Measurements from ENCODE around the gene BACH1.
A peak's percentile ranks its signal among the peaks of the same experiment; 100 is the strongest.
"Not testable (repeated sequence)": the region's sequence is repeated elsewhere in the genome, so short reads cannot be mapped to it uniquely, and the experiment has no call there.

The BACH1 gene

GRCh38 chr21:29298348-29299045, at the start of gene BACH1:
BACH1 (plus strand) TSS chr21:29298922; CDS start chr21:29321281, 22,359 bp downstream.
- FAIRE-seq: no peak
- peak; percentile 96 for TF ChIP-seq POLR2A (IDR thresholded peaks at IDR 0.05; ENCODE audit: low read depth, low read length)
- peak; percentile 91 for DNase-seq (ENCODE audit: insufficient read length, low spot score)

- FAIRE-seq; DNase-seq (ENCODE audit: insufficient read length, low spot score): not testable (repeated sequence)
These were observed 49.4 kb upstream of the BACH1 start for GRCh38 chr21:29249289-29249688.

GRCh38 chr21:29250636-29251035, 48.1 kb upstream of the BACH1 start:
- FAIRE-seq (no peak), DNase-seq (ENCODE audit: insufficient read length, low spot score) (no peak)
- TF ChIP-seq POLR2A (IDR thresholded peaks at IDR 0.05; ENCODE audit: low read depth, low read length): no peak

GRCh38 chr21:29253861-29254260, 44.9 kb upstream of the BACH1 start:
- not testable (repeated sequence) for FAIRE-seq; DNase-seq (ENCODE audit: insufficient read length, low spot score)

- DNase-seq (ENCODE audit: insufficient read length, low spot score) (no peak), FAIRE-seq (no peak)
- no peak for TF ChIP-seq POLR2A (IDR thresholded peaks at IDR 0.05; ENCODE audit: low read depth, low read length)
These were observed 44.2 kb upstream of the BACH1 start for GRCh38 chr21:29254550-29254949.

GRCh38 chr21:29256126-29256910, 42.4 kb upstream of the BACH1 start:
- FAIRE-seq: no peak
- no peak for TF ChIP-seq POLR2A (IDR thresholded peaks at IDR 0.05; ENCODE audit: low read depth, low read length)
- DNase-seq (ENCODE audit: insufficient read length, low spot score): no peak

- no peak for FAIRE-seq
- DNase-seq (ENCODE audit: insufficient read length, low spot score): no peak
- TF ChIP-seq POLR2A (IDR thresholded peaks at IDR 0.05; ENCODE audit: low read depth, low read length): no peak
These were observed 41.0 kb upstream of the BACH1 start for GRCh38 chr21:29257701-29258100.

- DNase-seq (ENCODE audit: insufficient read length, low spot score) (peak; percentile 47), FAIRE-seq (peak; percentile 81)
- no peak for TF ChIP-seq POLR2A (IDR thresholded peaks at IDR 0.05; ENCODE audit: low read depth, low read length)
These were observed 39.9 kb upstream of the BACH1 start for GRCh38 chr21:29258626-29259338.

GRCh38 chr21:29260461-29260860, 38.3 kb upstream of the BACH1 start:
- no peak for FAIRE-seq
- no peak for TF ChIP-seq POLR2A (IDR thresholded peaks at IDR 0.05; ENCODE audit: low read depth, low read length)

GRCh38 chr21:29261555-29262540, 36.9 kb upstream of the BACH1 start:
- DNase-seq (ENCODE audit: insufficient read length, low spot score) (no peak), FAIRE-seq (no peak)
- no peak for TF ChIP-seq POLR2A (IDR thresholded peaks at IDR 0.05; ENCODE audit: low read depth, low read length)

More at GRCh38 chr21:29260461-29260860, 38.3 kb upstream of the BACH1 start:
- DNase-seq (ENCODE audit: insufficient read length, low spot score): no peak

- FAIRE-seq (no peak), DNase-seq (ENCODE audit: insufficient read length, low spot score) (no peak)
- no peak for TF ChIP-seq POLR2A (IDR thresholded peaks at IDR 0.05; ENCODE audit: low read depth, low read length)
These were observed 34.0 kb upstream of the BACH1 start for GRCh38 chr21:29264721-29265120.

GRCh38 chr21:29265690-29266479, 32.8 kb upstream of the BACH1 start:
- no peak for TF ChIP-seq POLR2A (IDR thresholded peaks at IDR 0.05; ENCODE audit: low read depth, low read length)
- FAIRE-seq (no peak), DNase-seq (ENCODE audit: insufficient read length, low spot score) (no peak)

Data from H54 (cell line).